ENCODE measurements around the gene CD6. TPM values are rescaled to one million over a fixed set of nuclear protein-coding genes. Genes with fewer than 3 reads are reported as not detected.

The CD6 gene
- total RNA-seq, 1 donor from 2014 or later: not detected

GRCh38 chr11:60937144-60937527, 34.3 kb upstream of the CD6 start:
- Mint-ChIP-seq H3K4me3 (no peak overlapping the region), H3K27me3 (ENCODE audit: insufficient read depth, low read depth) (peaks cover 11% of the 10 kb centered on the region), H3K27ac (peak overlapping the region; percentile 25), H3K36me3 (peaks cover 11% of the 10 kb centered on the region), H3K4me1 (peaks cover 14% of the 10 kb centered on the region), H3K9me3 (no peaks in the 10 kb centered on the region)
- H3K79me2 ChIP-seq (ENCODE audit: low read depth): no peaks in the 10 kb centered on the region
- no peaks in the 10 kb centered on the region for H3K9me3 ChIP-seq (ENCODE audit: low read depth)
- no peak overlapping the region for H3K4me2 ChIP-seq
- no peak for TF ChIP-seq EZH2 (IDR thresholded peaks at IDR 0.05)
- TF ChIP-seq CTCF (IDR thresholded peaks at IDR 0.05): no peak
- no peak for TF ChIP-seq EZH2phosphoT487 (IDR thresholded peaks at IDR 0.05)
- H3K27ac ChIP-seq: no peak overlapping the region
- DNase-seq (ENCODE audit: low spot score): no peak
- H4K20me1 ChIP-seq (ENCODE audit: low read depth): peaks cover 14% of the 10 kb centered on the region
- H3K4me1 ChIP-seq: peaks cover 7% of the 10 kb centered on the region
- no peak overlapping the region for H3K4me3 ChIP-seq
- H2AFZ ChIP-seq (replicated peaks): no peak overlapping the region
- H3K9ac ChIP-seq: no peak overlapping the region
- H3K36me3 ChIP-seq: no peaks in the 10 kb centered on the region
- H3F3A ChIP-seq (ENCODE audit: low read depth): peaks cover 4% of the 10 kb centered on the region
- no peaks in the 10 kb centered on the region for H3K27me3 ChIP-seq

GRCh38 chr11:60937811-60938210, 33.7 kb upstream of the CD6 start:
- no peaks in the 10 kb centered on the region for H3K36me3 ChIP-seq
- H2AFZ ChIP-seq (replicated peaks): no peak overlapping the region
- TF ChIP-seq CTCF (IDR thresholded peaks at IDR 0.05) (no peak), EZH2phosphoT487 (IDR thresholded peaks at IDR 0.05) (no peak), EZH2 (IDR thresholded peaks at IDR 0.05) (no peak)
- H4K20me1 ChIP-seq (ENCODE audit: low read depth): peaks cover 8% of the 10 kb centered on the region
- H3K9ac ChIP-seq: no peak overlapping the region
- peaks cover under 1% of the 10 kb centered on the region for H3F3A ChIP-seq (ENCODE audit: low read depth)
- no peak overlapping the region for H3K4me3 ChIP-seq
- Mint-ChIP-seq H3K27ac (peak overlapping the region; percentile 19), H3K4me1 (peaks cover 10% of the 10 kb centered on the region), H3K27me3 (ENCODE audit: insufficient read depth, low read depth) (peaks cover 12% of the 10 kb centered on the region), H3K36me3 (peaks cover 11% of the 10 kb centered on the region), H3K9me3 (no peaks in the 10 kb centered on the region), H3K4me3 (no peak overlapping the region)
- H3K79me2 ChIP-seq (ENCODE audit: low read depth): no peaks in the 10 kb centered on the region
- H3K4me1 ChIP-seq: peaks cover under 1% of the 10 kb centered on the region
- H3K27ac ChIP-seq: no peak overlapping the region
- no peak for DNase-seq (ENCODE audit: low spot score)
- H3K27me3 ChIP-seq: no peaks in the 10 kb centered on the region
- no peak overlapping the region for H3K4me2 ChIP-seq
- H3K9me3 ChIP-seq (ENCODE audit: low read depth): no peaks in the 10 kb centered on the region

GRCh38 chr11:60938500-60938899, 33.0 kb upstream of the CD6 start:
- Histone ChIP-seq H3K9ac (no peak overlapping the region), H4K20me1 (ENCODE audit: low read depth) (peaks cover under 1% of the 10 kb centered on the region), H3K4me1 (no peaks in the 10 kb centered on the region), H2AFZ (replicated peaks) (no peak overlapping the region), H3K9me3 (ENCODE audit: low read depth) (no peaks in the 10 kb centered on the region), H3K79me2 (ENCODE audit: low read depth) (no peaks in the 10 kb centered on the region), H3K36me3 (no peaks in the 10 kb centered on the region), H3K4me2 (no peak overlapping the region), H3F3A (ENCODE audit: low read depth) (no peaks in the 10 kb centered on the region), H3K4me3 (no peak overlapping the region), H3K27ac (no peak overlapping the region), H3K27me3 (no peaks in the 10 kb centered on the region)
- H3K36me3 Mint-ChIP-seq: peaks cover 11% of the 10 kb centered on the region
- TF ChIP-seq CTCF (IDR thresholded peaks at IDR 0.05) (no peak), EZH2phosphoT487 (IDR thresholded peaks at IDR 0.05) (no peak), EZH2 (IDR thresholded peaks at IDR 0.05) (no peak)
- peaks cover 13% of the 10 kb centered on the region for H3K4me1 Mint-ChIP-seq
- no peak for DNase-seq (ENCODE audit: low spot score)
- no peak overlapping the region for H3K4me3 Mint-ChIP-seq
- H3K9me3 Mint-ChIP-seq: no peaks in the 10 kb centered on the region
- no peak overlapping the region for H3K27ac Mint-ChIP-seq
- peaks cover 12% of the 10 kb centered on the region for H3K27me3 Mint-ChIP-seq (ENCODE audit: insufficient read depth, low read depth)
